Measurements from ENCODE around the gene KCNJ16. TPM values are rescaled to one million over a fixed set of nuclear protein-coding genes. Genes with fewer than 3 reads are reported as not detected.

The KCNJ16 gene
- total RNA-seq, 1 donor from 2014 or later, result 0.27 TPM

GRCh38 chr17:70033165-70033564 is 41.9 kb upstream of the KCNJ16 start:
- Mint-ChIP-seq H3K36me3 (ENCODE audit: unreplicated experiment) (no peaks in the 10 kb centered on the region), H3K27ac (ENCODE audit: unreplicated experiment) (no peak overlapping the region), H3K9me3 (ENCODE audit: unreplicated experiment) (no peaks in the 10 kb centered on the region), H3K27me3 (ENCODE audit: unreplicated experiment) (no peaks in the 10 kb centered on the region), H3K4me3 (ENCODE audit: unreplicated experiment) (no peak overlapping the region), H3K4me1 (ENCODE audit: low read depth, unreplicated experiment) (no peaks in the 10 kb centered on the region)
- no peak for TF ChIP-seq CTCF (IDR thresholded peaks at IDR 0.05; ENCODE audit: partially characterized antibody, unreplicated experiment)
- DNase-seq, result no peak

GRCh38 chr17:70034158-70034557 is 40.9 kb upstream of the KCNJ16 start:
- no peaks in the 10 kb centered on the region for H3K4me1 Mint-ChIP-seq (ENCODE audit: low read depth, unreplicated experiment)
- no peak for TF ChIP-seq CTCF (IDR thresholded peaks at IDR 0.05; ENCODE audit: partially characterized antibody, unreplicated experiment)
- no peaks in the 10 kb centered on the region for H3K27me3 Mint-ChIP-seq (ENCODE audit: unreplicated experiment)

GRCh38 chr17:70037498-70037897 is 37.5 kb upstream of the KCNJ16 start:
- no peak for TF ChIP-seq CTCF (IDR thresholded peaks at IDR 0.05; ENCODE audit: partially characterized antibody, unreplicated experiment)
- H3K4me3 Mint-ChIP-seq (ENCODE audit: unreplicated experiment), result no peak overlapping the region
- H3K9me3 Mint-ChIP-seq (ENCODE audit: unreplicated experiment), result no peaks in the 10 kb centered on the region
- no peak for DNase-seq
- no peaks in the 10 kb centered on the region for H3K4me1 Mint-ChIP-seq (ENCODE audit: low read depth, unreplicated experiment)
- H3K27ac Mint-ChIP-seq (ENCODE audit: unreplicated experiment), result no peak overlapping the region
- no peaks in the 10 kb centered on the region for H3K27me3 Mint-ChIP-seq (ENCODE audit: unreplicated experiment)
- no peaks in the 10 kb centered on the region for H3K36me3 Mint-ChIP-seq (ENCODE audit: unreplicated experiment)

More at GRCh38 chr17:70034158-70034557, 40.9 kb upstream of the KCNJ16 start:
- no peak for DNase-seq
- H3K4me3 Mint-ChIP-seq (ENCODE audit: unreplicated experiment), result no peak overlapping the region
- H3K9me3 Mint-ChIP-seq (ENCODE audit: unreplicated experiment), result no peaks in the 10 kb centered on the region
- H3K36me3 Mint-ChIP-seq (ENCODE audit: unreplicated experiment), result no peaks in the 10 kb centered on the region
- no peak overlapping the region for H3K27ac Mint-ChIP-seq (ENCODE audit: unreplicated experiment)

GRCh38 chr17:70040336-70040735 is 34.7 kb upstream of the KCNJ16 start:
- Mint-ChIP-seq H3K4me3 (ENCODE audit: unreplicated experiment) (no peak overlapping the region), H3K9me3 (ENCODE audit: unreplicated experiment) (no peaks in the 10 kb centered on the region), H3K27ac (ENCODE audit: unreplicated experiment) (no peak overlapping the region), H3K4me1 (ENCODE audit: low read depth, unreplicated experiment) (no peaks in the 10 kb centered on the region), H3K27me3 (ENCODE audit: unreplicated experiment) (no peaks in the 10 kb centered on the region), H3K36me3 (ENCODE audit: unreplicated experiment) (no peaks in the 10 kb centered on the region)
- TF ChIP-seq CTCF (IDR thresholded peaks at IDR 0.05; ENCODE audit: partially characterized antibody, unreplicated experiment), result no peak
- no peak for DNase-seq

- H3K4me1 Mint-ChIP-seq (ENCODE audit: low read depth, unreplicated experiment), result no peaks in the 10 kb centered on the region
- no peaks in the 10 kb centered on the region for H3K9me3 Mint-ChIP-seq (ENCODE audit: unreplicated experiment)
- H3K36me3 Mint-ChIP-seq (ENCODE audit: unreplicated experiment), result no peaks in the 10 kb centered on the region
- no peak overlapping the region for H3K4me3 Mint-ChIP-seq (ENCODE audit: unreplicated experiment)
- no peaks in the 10 kb centered on the region for H3K27me3 Mint-ChIP-seq (ENCODE audit: unreplicated experiment)
- H3K27ac Mint-ChIP-seq (ENCODE audit: unreplicated experiment), result no peak overlapping the region
- no peak for DNase-seq
- no peak for TF ChIP-seq CTCF (IDR thresholded peaks at IDR 0.05; ENCODE audit: partially characterized antibody, unreplicated experiment)
Measured at GRCh38 chr17:70041061-70041460, 34.0 kb upstream of the KCNJ16 start.
